CD8-positive, alpha-beta memory T cell (primary cell): ENCODE data around the gene LAMA3. TPM values are rescaled to one million over a fixed set of nuclear protein-coding genes. Genes with fewer than 3 reads are reported as not detected.
A peak's percentile ranks its signal among the peaks of the same experiment; 100 is the strongest.

Experiments
- CTCF ChIA-PET: fragments of 350-600 bp; sonication (Branson Sonifier 250); formaldehyde crosslinking; loops from one replicate; lab custom pipeline; 2021; ENCODE audit warnings: antibody characterized with exemption; lab: Charles Lee
- POLR2A ChIA-PET: fragments of 350-600 bp; sonication (Branson Sonifier 250); formaldehyde crosslinking; loops from one replicate; lab custom pipeline; 2021; ENCODE audit warnings: antibody characterized with exemption; lab: Charles Lee
- DNase-seq, 5 donors: peaks; one replicate each; pipeline versions ENCODE4 v3.0.0 to v3.0.0-alpha.2; 2020 to 2022; ENCODE audit warnings: mixed read lengths in 1 of 5
- H3K27ac ChIP-seq: one replicate; pipeline ENCODE4 v1.7.0; 2013; ENCODE audit warnings: low read depth, mild to moderate bottlenecking, low read length, moderate library complexity
- H3K27me3 ChIP-seq: 2 replicates; pipeline ENCODE4 v1.7.0; 2013; ENCODE audit warnings: low read length, mild to moderate bottlenecking; ENCODE audit not compliant: insufficient read depth, poor library complexity, severe bottlenecking
- H3K36me3 ChIP-seq: 2 replicates; pipeline ENCODE4 v1.7.0; 2013; ENCODE audit warnings: mild to moderate bottlenecking, low read length, moderate library complexity; ENCODE audit not compliant: insufficient read depth
- H3K4me1 ChIP-seq: 2 replicates; pipeline ENCODE4 v1.7.0; 2013; ENCODE audit warnings: mild to moderate bottlenecking, low read length, moderate library complexity; ENCODE audit not compliant: insufficient read depth
- H3K4me3 ChIP-seq: 2 replicates; pipeline ENCODE4 v1.7.0; 2013; ENCODE audit warnings: mild to moderate bottlenecking, low read length
- H3K9me3 ChIP-seq: 2 replicates; pipeline ENCODE4 v1.7.0; 2013; ENCODE audit warnings: mild to moderate bottlenecking, low read length
- H3K27ac Mint-ChIP-seq, 8 donors: one replicate each; pipeline ENCODE4 v1.8.0; 2020 to 2021; ENCODE audit warnings: mixed read lengths in 8 of 8, mild to moderate bottlenecking in 6 of 8, inconsistent platforms in 3 of 8, moderate library complexity in 3 of 8
- H3K27me3 Mint-ChIP-seq, 2 donors: one replicate each; pipeline ENCODE4 v1.8.0; 2020 to 2021; ENCODE audit warnings: mixed read lengths in 2 of 2, mild to moderate bottlenecking in 1 of 2, moderate library complexity in 1 of 2
- H3K36me3 Mint-ChIP-seq, 3 donors: one replicate each; pipeline ENCODE4 v1.8.0; 2020 to 2021; ENCODE audit warnings: mixed read lengths in 3 of 3, inconsistent platforms in 1 of 3, mild to moderate bottlenecking in 1 of 3
- H3K4me1 Mint-ChIP-seq, 3 donors: one replicate each; pipeline ENCODE4 v1.8.0; 2020 to 2021; ENCODE audit warnings: mixed read lengths in 3 of 3, inconsistent platforms in 1 of 3, mild to moderate bottlenecking in 1 of 3
- H3K4me3 Mint-ChIP-seq, 7 donors: one replicate each; pipeline ENCODE4 v1.8.0; 2020 to 2021; ENCODE audit warnings: mixed read lengths in 7 of 7, mild to moderate bottlenecking in 6 of 7, moderate library complexity in 4 of 7, inconsistent platforms in 2 of 7
- H3K9me3 Mint-ChIP-seq, 5 donors: one replicate each; pipeline ENCODE4 v1.8.0; 2020 to 2022; ENCODE audit warnings: mixed read lengths in 5 of 5, mild to moderate bottlenecking in 3 of 5, moderate library complexity in 2 of 5, inconsistent platforms in 1 of 5
- polyA plus RNA-seq: library from polyadenylated mRNA; unstranded; fragments of 300-500 nt; fragmentation: Illumina TruSeq; gene quantifications from one replicate; pipeline ENCODE4 v1.2.3, GENCODE V29; 2021
- total RNA-seq, 2 experiments: library from RNA; stranded (reverse); gene quantifications; one replicate each; pipeline ENCODE4 v1.2.3, GENCODE V29; 2021

LAMA3 gene
- total and polyA plus RNA-seq, 3 experiments from 2014 or later: 0.47 TPM; not detected in 2

DNA sequence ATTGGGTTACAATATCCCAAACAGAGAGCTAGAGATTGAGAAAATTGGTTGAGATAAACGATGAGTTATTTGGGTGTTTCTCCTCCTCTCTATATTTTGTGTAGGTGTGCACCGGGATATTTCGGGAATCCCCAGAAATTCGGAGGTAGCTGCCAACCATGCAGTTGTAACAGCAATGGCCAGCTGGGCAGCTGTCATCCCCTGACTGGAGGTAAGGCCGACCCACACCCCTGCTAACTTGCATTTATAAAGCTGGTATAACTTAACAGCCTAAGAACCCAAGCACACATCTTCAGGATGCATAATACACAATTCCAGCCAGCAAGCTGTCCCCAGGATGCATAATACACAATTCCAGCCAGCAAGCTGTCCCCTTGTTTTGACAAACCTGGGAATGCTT lies 200.7 kb downstream of the LAMA3 start:
- no peak overlapping the region for H3K27ac ChIP-seq
- H3K36me3 ChIP-seq: no peaks in the 10 kb centered on the region
- Mint-ChIP-seq H3K9me3 (no peaks in the 10 kb centered on the region), H3K27me3 (peaks cover 0 to 1% of the 10 kb centered on the region in 2 donors), H3K4me3 (no peak overlapping the region), H3K4me1 (peaks cover 14 to 24% (median 23%) of the 10 kb centered on the region in 3 donors), H3K27ac (no peak overlapping the region), H3K36me3 (peaks cover 0 to 4% (median 0%) of the 10 kb centered on the region in 3 donors)
- no peaks in the 10 kb centered on the region for H3K27me3 ChIP-seq
- ChIA-PET POLR2A (interaction anchor here (0.6 kb wide), 1 partner anchor 462 kb away, joined by 3 read pairs; no protein-coding TSS in a partner anchor), CTCF (interaction anchor here (1.0 kb wide), 1 partner anchor 8 kb away, joined by 3 read pairs; no protein-coding TSS in a partner anchor)
- no peaks in the 10 kb centered on the region for H3K9me3 ChIP-seq
- H3K4me3 ChIP-seq: no peak overlapping the region
- peaks cover 12% of the 10 kb centered on the region for H3K4me1 ChIP-seq
- no peak for DNase-seq

DNA sequence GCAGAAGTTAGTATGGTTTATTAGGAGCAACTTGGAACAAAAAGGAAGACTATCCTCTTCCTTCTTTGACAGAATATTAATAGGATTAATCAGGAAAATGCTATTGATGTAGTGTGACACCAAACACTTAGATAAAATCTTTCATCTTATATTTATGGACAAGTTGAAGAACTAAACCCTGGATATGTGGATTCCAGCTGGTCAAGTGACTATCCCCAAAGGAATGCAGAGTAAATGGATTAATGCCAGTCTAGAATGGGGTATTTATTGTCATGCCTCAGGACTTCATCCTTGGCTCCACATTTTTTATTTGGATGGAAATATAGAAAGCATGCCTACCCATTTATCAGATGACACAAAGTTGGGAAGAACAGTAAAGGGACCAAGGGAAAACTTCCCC lies 201.3 kb downstream of the LAMA3 start:
- ChIA-PET POLR2A (no interaction called here), CTCF (no interaction called here)
- DNase-seq: no peak
- Histone ChIP-seq H3K36me3 (no peaks in the 10 kb centered on the region), H3K27ac (no peak overlapping the region), H3K4me3 (no peak overlapping the region), H3K27me3 (no peaks in the 10 kb centered on the region), H3K4me1 (peaks cover 7% of the 10 kb centered on the region), H3K9me3 (no peaks in the 10 kb centered on the region)
- peak overlapping the region in 1 of 8 donors; percentile 52 for H3K27ac Mint-ChIP-seq
- no peaks in the 10 kb centered on the region for H3K9me3 Mint-ChIP-seq
- H3K27me3 Mint-ChIP-seq: peaks cover 0 to 1% of the 10 kb centered on the region in 2 donors
- H3K4me1 Mint-ChIP-seq: peaks cover 9 to 17% (median 17%) of the 10 kb centered on the region in 3 donors
- peaks cover 0 to 4% (median 0%) of the 10 kb centered on the region in 3 donors for H3K36me3 Mint-ChIP-seq
- H3K4me3 Mint-ChIP-seq: no peak overlapping the region

GRCh38 chr18:23893653-23894052 lies 204.4 kb downstream of the LAMA3 start:
- H3K9me3 ChIP-seq: no peaks in the 10 kb centered on the region
- no peak overlapping the region for H3K4me3 Mint-ChIP-seq
- no peak overlapping the region for H3K4me3 ChIP-seq
- peaks cover 0 to 2% (median 0%) of the 10 kb centered on the region in 3 donors for H3K36me3 Mint-ChIP-seq
- H3K9me3 Mint-ChIP-seq: no peaks in the 10 kb centered on the region
- no peaks in the 10 kb centered on the region for H3K4me1 ChIP-seq
- no peak for DNase-seq
- H3K27ac ChIP-seq: no peak overlapping the region
- no peak overlapping the region for H3K27ac Mint-ChIP-seq
- no peaks in the 10 kb centered on the region for H3K27me3 ChIP-seq
- H3K4me1 Mint-ChIP-seq: peaks cover 0 to 3% (median 0%) of the 10 kb centered on the region in 3 donors
- H3K27me3 Mint-ChIP-seq: peaks cover 1 to 6% of the 10 kb centered on the region in 2 donors
- H3K36me3 ChIP-seq: no peaks in the 10 kb centered on the region
- ChIA-PET CTCF (no interaction called here), POLR2A (no interaction called here)

DNA sequence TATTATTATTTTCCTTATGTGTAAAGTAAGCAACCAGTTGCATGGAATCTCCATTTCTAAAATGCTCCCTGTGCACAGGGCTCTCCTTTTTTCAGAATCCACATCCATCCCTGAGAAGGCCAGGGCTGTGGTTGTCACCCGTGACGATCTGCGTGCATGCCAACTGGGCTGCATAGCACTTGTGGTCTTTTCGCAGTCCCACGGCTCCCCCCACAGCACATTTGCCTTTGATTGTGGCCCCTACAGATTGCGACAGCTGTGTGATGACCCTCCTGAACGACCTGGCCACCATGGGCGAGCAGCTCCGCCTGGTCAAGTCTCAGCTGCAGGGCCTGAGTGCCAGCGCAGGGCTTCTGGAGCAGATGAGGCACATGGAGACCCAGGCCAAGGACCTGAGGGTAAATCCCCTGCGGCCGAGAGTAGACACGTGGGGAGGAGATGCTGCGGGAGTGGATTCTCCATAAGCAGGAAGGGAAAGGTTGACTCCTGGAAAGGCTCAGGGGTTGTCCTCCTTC lies 205.5 kb downstream of the LAMA3 start:
- CTCF ChIA-PET: no interaction called here

GRCh38 chr18:23897291-23897690 lies 208.0 kb downstream of the LAMA3 start:
- Mint-ChIP-seq H3K36me3 (peaks cover 0 to 2% (median 0%) of the 10 kb centered on the region in 3 donors), H3K27me3 (peaks cover 3 to 6% of the 10 kb centered on the region in 2 donors), H3K9me3 (no peaks in the 10 kb centered on the region), H3K4me1 (peaks cover 3 to 6% (median 6%) of the 10 kb centered on the region in 3 donors), H3K27ac (no peak overlapping the region), H3K4me3 (no peak overlapping the region)
- ChIA-PET POLR2A (no interaction called here), CTCF (interaction anchor here (1.4 kb wide), 1 partner anchor 10 kb away, joined by 4 read pairs; no protein-coding TSS in a partner anchor)
- Histone ChIP-seq H3K4me1 (no peaks in the 10 kb centered on the region), H3K27me3 (no peaks in the 10 kb centered on the region), H3K4me3 (no peak overlapping the region), H3K36me3 (no peaks in the 10 kb centered on the region), H3K9me3 (no peaks in the 10 kb centered on the region), H3K27ac (no peak overlapping the region)
- DNase-seq: no peak

More for the DNA sequence above, 205.5 kb downstream of the LAMA3 start:
- no peak overlapping the region for H3K4me3 Mint-ChIP-seq
- no peak overlapping the region for H3K27ac Mint-ChIP-seq
- POLR2A ChIA-PET: no interaction called here
- no peaks in the 10 kb centered on the region for H3K9me3 Mint-ChIP-seq
- peaks cover 0 to 2% (median 0%) of the 10 kb centered on the region in 3 donors for H3K36me3 Mint-ChIP-seq
- H3K27me3 ChIP-seq: no peaks in the 10 kb centered on the region
- no peaks in the 10 kb centered on the region for H3K36me3 ChIP-seq
- H3K4me1 ChIP-seq: no peaks in the 10 kb centered on the region
- no peaks in the 10 kb centered on the region for H3K9me3 ChIP-seq
- no peak overlapping the region for H3K27ac ChIP-seq
- peaks cover 0 to 3% (median 0%) of the 10 kb centered on the region in 3 donors for H3K4me1 Mint-ChIP-seq
- no peak for DNase-seq
- peaks cover 3 to 6% of the 10 kb centered on the region in 2 donors for H3K27me3 Mint-ChIP-seq
- H3K4me3 ChIP-seq: no peak overlapping the region

- CTCF ChIA-PET: interaction anchor here (0.8 to 1.4 kb wide), 2 partner anchors 10 to 17 kb away, joined by 3 to 4 read pairs; no protein-coding TSS in a partner anchor
These were observed 208.5 kb downstream of the LAMA3 start for GRCh38 chr18:23897733-23898132.

GRCh38 chr18:23900994-23901393 lies 211.7 kb downstream of the LAMA3 start:
- DNase-seq: no peak
- no peak overlapping the region for H3K4me3 ChIP-seq
- no peaks in the 10 kb centered on the region for H3K4me1 ChIP-seq
- CTCF ChIA-PET: interaction anchor here (1.0 kb wide), 1 partner anchor 17 kb away, joined by 3 read pairs; no protein-coding TSS in a partner anchor
- no peak overlapping the region for H3K27ac ChIP-seq
- no peak overlapping the region for H3K4me3 Mint-ChIP-seq
- H3K27me3 Mint-ChIP-seq: peaks cover 2 to 6% of the 10 kb centered on the region in 2 donors
- H3K36me3 ChIP-seq: no peaks in the 10 kb centered on the region
- POLR2A ChIA-PET: no interaction called here
- no peaks in the 10 kb centered on the region for H3K9me3 ChIP-seq
- H3K4me1 Mint-ChIP-seq: peaks cover 3 to 6% (median 6%) of the 10 kb centered on the region in 3 donors
- H3K27me3 ChIP-seq: no peaks in the 10 kb centered on the region
- H3K36me3 Mint-ChIP-seq: no peaks in the 10 kb centered on the region
- no peaks in the 10 kb centered on the region for H3K9me3 Mint-ChIP-seq
- H3K27ac Mint-ChIP-seq: peak overlapping the region in 2 of 8 donors; percentile 48 to 75

More at GRCh38 chr18:23897733-23898132, 208.5 kb downstream of the LAMA3 start:
- Mint-ChIP-seq H3K4me3 (no peak overlapping the region), H3K9me3 (no peaks in the 10 kb centered on the region), H3K27ac (no peak overlapping the region), H3K4me1 (peaks cover 3 to 6% (median 6%) of the 10 kb centered on the region in 3 donors), H3K36me3 (peaks cover 0 to 2% (median 0%) of the 10 kb centered on the region in 3 donors), H3K27me3 (peaks cover 3 to 6% of the 10 kb centered on the region in 2 donors)
- no peak overlapping the region for H3K27ac ChIP-seq
- H3K4me3 ChIP-seq: no peak overlapping the region
- H3K4me1 ChIP-seq: no peaks in the 10 kb centered on the region
- H3K27me3 ChIP-seq: no peaks in the 10 kb centered on the region
- no peaks in the 10 kb centered on the region for H3K36me3 ChIP-seq
- H3K9me3 ChIP-seq: no peaks in the 10 kb centered on the region
- POLR2A ChIA-PET: no interaction called here
- no peak for DNase-seq

GRCh38 chr18:23902396-23902795 lies 213.1 kb downstream of the LAMA3 start:
- no peak overlapping the region for H3K27ac Mint-ChIP-seq
- Histone ChIP-seq H3K4me1 (no peaks in the 10 kb centered on the region), H3K36me3 (no peaks in the 10 kb centered on the region), H3K27ac (no peak overlapping the region), H3K4me3 (no peak overlapping the region), H3K9me3 (no peaks in the 10 kb centered on the region), H3K27me3 (no peaks in the 10 kb centered on the region)
- DNase-seq: no peak
- ChIA-PET CTCF (no interaction called here), POLR2A (no interaction called here)
- H3K9me3 Mint-ChIP-seq: no peaks in the 10 kb centered on the region
- H3K4me1 Mint-ChIP-seq: peaks cover 3 to 6% (median 6%) of the 10 kb centered on the region in 3 donors
- H3K4me3 Mint-ChIP-seq: no peak overlapping the region
- no peaks in the 10 kb centered on the region for H3K36me3 Mint-ChIP-seq
- peaks cover 0 to 2% of the 10 kb centered on the region in 2 donors for H3K27me3 Mint-ChIP-seq
